ENCODE data around the gene ZNF574.

Gene ZNF574

GRCh38 chr19:42125536-42125935, 49.6 kb downstream of the ZNF574 start:
- DNase-seq (ENCODE audit: low read depth) = no peak
- no peak overlapping the region for H3K4me3 ChIP-seq (ENCODE audit: low read length)
- TF ChIP-seq, protein P1, sequence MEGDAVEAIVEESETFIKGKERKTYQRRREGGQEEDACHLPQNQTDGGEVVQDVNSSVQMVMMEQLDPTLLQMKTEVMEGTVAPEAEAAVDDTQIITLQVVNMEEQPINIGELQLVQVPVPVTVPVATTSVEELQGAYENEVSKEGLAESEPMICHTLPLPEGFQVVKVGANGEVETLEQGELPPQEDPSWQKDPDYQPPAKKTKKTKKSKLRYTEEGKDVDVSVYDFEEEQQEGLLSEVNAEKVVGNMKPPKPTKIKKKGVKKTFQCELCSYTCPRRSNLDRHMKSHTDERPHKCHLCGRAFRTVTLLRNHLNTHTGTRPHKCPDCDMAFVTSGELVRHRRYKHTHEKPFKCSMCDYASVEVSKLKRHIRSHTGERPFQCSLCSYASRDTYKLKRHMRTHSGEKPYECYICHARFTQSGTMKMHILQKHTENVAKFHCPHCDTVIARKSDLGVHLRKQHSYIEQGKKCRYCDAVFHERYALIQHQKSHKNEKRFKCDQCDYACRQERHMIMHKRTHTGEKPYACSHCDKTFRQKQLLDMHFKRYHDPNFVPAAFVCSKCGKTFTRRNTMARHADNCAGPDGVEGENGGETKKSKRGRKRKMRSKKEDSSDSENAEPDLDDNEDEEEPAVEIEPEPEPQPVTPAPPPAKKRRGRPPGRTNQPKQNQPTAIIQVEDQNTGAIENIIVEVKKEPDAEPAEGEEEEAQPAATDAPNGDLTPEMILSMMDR (IDR thresholded peaks at IDR 0.05; ENCODE audit: insufficient read depth, low read depth, low read length, missing control alignments) = no peak

DNA sequence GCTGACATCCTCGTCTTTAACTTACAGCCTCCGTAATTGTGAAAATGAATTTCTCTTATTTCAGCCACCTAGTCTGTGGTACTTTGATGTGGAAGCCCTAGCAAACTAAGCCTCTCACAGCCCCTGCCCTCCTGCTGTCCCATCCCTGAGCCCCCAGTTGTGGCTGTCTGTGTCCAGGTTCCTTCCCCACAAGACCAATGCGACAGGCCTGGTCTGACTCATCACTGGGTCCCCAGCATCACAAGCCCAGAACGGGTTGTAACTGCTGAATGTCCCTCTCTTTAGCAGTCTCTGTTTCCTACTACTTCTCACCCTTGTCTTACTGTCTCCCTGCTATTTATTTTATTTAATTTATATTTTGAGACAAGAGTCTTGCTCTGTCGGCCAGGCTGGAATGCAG, 50.6 kb downstream of the ZNF574 start:
- TF ChIP-seq, protein P1 (IDR thresholded peaks at IDR 0.05; ENCODE audit: insufficient read depth, low read depth, low read length, missing control alignments) = no peak
- DNase-seq (ENCODE audit: low read depth) = no peak
- H3K4me3 ChIP-seq (ENCODE audit: low read length) = no peak overlapping the region

DNA sequence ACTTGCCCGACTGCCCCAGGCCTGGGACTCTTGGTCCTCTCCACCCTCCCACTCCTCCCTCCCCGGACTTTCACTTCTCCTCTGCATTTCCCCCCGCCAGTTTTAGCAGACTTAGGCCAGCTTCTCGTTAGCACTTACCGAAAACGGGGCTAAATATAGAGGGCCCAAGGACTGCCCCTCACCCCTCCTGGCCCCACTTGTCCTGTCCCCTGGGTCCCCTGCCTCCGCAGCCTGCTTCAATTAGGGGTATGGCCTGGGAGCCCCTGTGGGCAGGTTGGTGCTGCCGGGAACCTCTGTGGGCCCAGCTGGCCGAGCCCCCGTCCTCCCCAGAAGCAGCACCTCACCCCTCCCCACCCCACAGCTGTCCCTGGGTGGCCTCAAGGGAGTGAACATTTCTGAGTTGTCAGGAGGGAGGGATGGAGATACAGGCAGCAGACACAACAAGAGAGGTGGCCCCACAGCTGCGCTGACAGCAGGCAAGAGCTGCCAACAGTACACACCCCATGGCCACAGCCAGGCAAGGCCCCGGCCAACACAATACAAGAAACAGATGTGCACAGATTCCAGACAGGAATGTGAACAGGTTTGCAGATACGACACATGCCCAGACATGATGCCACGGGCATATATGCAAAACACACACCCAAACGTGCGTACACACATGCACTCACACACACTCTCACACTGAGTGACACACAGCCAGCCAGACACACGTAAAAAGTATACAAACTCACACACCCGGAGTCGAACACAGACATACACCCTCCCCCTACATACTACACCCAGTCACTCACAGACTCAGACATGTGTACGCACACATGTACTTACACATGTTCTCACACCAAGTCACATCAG, 53.7 kb downstream of the ZNF574 start:
- TF ChIP-seq, protein P1 (IDR thresholded peaks at IDR 0.05; ENCODE audit: insufficient read depth, low read depth, low read length, missing control alignments) = no peak
- peak; percentile 96 for DNase-seq (ENCODE audit: low read depth)
- H3K4me3 ChIP-seq (ENCODE audit: low read length) = no peak overlapping the region

DNA sequence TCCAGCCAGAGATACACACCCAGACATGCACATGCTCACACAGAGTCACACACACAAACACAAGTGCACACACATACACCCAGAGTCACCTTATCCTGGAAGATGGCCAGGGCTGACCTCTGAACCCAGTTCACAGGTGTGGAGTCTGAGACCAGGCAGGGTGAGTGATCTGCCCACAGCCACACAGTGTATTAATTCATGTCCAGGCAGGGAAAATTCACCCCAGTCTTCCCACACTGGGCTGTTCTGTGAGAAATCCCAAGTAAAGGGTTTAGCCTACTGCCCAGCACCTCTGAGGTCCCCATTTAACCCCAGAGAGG, 54.2 kb downstream of the ZNF574 start:
- DNase-seq (ENCODE audit: low read depth) = no peak
- no peak overlapping the region for H3K4me3 ChIP-seq (ENCODE audit: low read length)
- TF ChIP-seq, protein P1 (IDR thresholded peaks at IDR 0.05; ENCODE audit: insufficient read depth, low read depth, low read length, missing control alignments) = no peak

Measured in epithelial cell of esophagus (primary cell).